Activated CD4-positive, alpha-beta T cell treated with anti-CD3 and anti-CD28 coated beads for 1 hour (primary cell): ENCODE results near the gene LILRB4.
"Not testable (repeated sequence)": the region's sequence is repeated elsewhere in the genome, so short reads cannot be mapped to it uniquely, and the experiment has no call there.

Experiments
- DNase-seq: peaks from one replicate; pipeline ENCODE4 v3.0.0-alpha.2; 2020

Gene LILRB4

DNA sequence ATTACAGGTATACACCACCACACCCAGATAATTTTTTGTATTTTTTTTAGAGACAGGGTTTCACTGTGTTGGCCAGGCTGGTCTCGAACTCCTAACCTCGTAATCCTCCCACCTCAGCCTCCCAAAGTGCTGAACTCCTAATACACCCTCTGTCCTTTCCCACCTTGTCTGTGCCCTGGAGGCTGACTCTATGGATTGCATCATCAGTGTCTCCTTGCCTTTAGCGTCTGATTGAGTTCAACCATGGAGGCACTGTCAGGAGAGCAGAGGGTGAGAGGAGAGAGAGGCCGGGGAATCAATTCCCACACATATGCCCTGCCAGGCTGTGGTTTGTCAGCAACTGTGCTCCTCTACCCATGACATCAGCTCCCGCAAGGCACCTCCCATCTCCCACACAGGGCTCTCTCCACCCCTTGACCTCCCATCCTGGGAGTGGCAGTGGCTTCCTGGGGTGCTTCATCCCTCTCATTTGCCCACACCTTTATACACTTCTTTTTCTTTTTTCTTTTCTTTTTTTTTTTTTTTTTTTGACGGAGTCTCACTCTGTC is 12.6 kb upstream of the LILRB4 start:
- DNase-seq = no peak

DNA sequence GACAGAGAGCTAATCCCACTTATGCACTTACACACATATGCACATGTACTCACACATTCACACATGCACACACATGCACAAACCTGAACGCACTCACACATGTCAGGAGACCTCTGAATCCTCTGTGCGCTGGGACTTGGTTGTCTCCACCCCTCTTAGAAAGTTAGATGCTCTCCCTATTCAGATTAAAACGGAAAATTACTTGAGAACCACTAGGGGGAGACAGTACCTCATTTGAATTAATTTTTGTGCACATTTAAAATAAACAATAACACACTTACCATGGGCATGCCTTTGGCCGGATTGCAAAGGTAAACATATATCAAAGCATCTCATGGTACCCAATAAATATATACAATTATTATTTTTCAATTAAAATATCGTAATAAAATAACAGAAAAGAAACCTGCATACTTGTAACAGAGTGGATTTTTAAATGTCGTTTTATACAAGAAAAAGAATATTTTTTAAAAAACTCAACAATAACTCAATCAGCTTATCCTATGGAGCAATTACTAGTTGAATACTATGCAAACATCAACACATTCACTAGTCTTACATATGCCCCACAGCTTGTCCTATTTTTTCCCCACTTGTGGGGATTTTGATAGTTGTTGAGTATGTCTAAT is 9.5 kb upstream of the LILRB4 start:
- no peak for DNase-seq

DNA sequence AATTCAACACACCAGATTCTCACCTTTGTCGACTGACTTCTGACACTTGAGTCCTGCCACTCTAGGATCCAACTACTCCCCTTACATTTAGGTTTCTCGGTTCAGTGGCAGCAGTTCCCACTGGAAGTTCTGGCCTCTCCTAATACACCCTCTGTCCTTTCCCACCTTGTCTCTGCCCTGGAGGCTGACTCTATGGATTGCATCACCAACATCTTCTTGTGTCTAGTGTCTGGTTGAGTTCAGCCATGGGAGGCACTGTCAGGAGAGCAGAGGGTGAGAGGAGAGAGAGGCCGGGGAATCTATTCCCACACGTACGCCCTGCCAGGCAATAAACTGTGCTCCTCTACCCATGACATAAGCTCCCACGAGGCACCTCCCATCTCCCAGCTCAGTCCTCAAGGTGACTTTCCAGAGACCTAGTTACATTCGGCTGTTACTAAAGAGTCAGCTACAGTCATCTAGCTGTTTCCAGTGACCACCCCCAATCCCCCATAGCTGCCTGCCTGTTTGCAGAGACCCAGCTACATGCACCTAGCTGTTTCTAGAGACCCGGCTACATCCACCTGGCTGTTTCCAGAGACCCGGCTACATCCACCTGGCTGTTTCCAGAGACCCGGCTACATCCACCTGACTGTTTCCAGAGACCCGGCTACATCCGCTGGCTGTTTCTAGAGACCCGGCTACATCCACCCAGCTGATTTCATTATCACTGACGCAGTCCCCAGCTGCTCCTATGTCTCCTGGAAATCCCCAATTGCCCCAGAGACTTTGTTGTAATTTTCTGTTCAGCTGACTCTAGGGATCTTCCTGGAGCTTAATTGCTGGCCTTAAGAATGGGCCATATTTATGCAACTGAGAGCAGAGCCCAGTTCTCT is 8.1 kb upstream of the LILRB4 start:
- no peak for DNase-seq

DNA sequence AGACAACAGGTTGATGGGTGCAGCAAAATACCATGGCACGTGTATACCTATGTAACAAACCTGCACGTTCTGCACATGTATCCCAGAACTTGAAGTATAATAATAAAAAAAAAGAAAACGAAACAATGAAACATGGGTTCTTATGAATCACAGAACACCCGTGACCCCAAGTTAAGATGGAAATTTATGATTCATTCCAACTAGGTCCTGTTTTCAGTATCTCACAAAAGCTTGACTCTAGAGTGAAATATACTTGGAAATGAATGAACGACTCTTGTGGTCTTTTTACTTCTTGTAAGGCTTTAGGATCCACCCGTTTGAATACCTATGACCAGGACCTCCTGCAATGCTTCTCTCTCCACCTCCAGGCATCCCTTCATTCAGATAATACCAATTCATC is 3.5 kb upstream of the LILRB4 start:
- no peak for DNase-seq

DNA sequence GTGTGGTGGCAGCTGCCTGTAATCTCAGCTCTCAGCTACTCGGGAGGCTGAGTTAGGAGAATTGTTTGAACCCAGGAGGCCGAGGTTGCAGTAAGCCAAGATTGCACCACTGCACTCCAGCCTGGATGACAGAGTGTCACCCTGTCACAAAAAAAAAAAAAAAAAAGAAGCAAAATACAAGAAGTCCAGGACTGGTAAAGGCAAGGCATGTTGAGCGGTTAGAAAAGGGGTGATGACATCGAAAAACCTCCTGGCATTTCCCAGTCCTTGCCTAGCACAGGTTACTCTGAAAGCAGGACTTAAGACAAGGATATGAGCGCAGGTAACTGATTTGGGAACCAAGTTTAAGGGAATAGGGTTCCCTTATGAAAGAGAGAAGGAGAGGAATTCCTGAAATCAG is 2.5 kb upstream of the LILRB4 start:
- DNase-seq = no peak

DNA sequence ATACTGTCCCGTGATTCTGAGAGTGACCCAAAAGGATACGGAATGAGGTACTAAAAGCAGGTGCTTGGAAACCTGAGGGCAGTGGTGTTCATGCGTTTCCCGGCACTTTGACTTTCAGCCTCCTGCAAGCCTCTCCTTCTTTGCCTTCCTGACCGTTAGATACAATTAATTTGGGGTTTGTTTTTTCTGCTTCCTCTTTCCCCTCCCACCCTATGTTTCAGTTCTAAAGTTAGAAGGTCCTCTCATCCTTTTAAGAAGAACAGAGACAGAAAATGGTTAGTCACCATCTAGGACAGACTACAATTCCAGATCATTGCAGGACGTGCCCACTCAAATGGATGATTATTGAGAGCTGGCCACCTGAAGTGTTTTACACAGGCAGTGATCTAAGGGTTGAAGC is 1.8 kb upstream of the LILRB4 start:
- DNase-seq = no peak

DNA sequence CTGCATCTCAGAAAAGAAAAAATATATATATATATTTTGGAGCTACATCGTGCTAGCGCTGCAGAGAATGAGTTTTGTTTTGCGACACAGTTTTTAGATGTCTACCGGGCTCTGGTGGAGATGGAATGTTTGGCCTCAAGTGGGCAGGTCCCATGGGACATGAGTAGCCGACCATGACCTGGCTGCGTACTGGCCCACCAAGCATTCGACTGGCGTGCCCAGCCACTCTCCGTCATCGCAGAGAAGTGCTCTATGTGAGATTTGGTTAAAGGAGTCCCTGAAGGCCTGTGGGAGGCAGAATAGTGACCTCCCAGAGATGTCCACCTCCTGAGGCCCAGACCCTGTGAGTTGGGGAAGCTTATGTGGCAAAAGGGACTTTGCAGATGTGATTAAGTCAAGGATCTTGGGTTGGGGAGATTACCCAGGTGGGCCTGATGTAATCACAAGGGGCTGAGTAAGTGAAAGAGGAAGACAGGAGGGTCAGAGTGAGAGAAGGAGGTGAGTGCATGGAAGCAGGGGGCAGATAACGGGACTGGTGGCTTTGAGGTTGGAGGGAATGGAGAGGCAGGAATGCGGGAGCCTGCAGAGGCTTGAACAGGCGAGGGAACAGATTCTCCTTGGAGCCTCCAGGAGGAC is 821 bp upstream of the LILRB4 start:
- DNase-seq = no peak

- no peak for DNase-seq
These were observed 2.7 kb downstream of the LILRB4 start for GRCh38 chr19:54665530-54665929.

DNA sequence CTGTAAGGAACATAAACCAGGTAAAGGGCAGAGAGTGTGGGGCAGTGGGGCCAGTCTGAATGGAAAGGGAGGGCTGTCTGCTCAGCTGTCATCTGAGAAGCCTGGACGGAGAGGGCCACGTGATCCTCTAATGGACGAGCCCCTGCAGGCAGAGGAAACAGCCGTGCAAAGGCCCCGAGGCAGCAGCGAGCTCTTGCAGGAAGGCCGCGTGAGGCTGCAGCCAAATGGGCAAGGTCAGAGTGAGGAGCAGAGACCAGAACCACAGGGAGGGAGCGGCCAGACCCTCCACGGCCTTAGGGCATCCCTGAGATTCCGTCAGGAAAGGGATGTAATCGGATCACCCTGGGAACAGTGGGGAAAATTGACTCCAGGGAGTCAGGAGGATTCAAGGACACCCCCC is 4.4 kb downstream of the LILRB4 start:
- DNase-seq = no peak

- no peak for DNase-seq
These were observed 5.6 kb downstream of the LILRB4 start for GRCh38 chr19:54668353-54668752.

DNA sequence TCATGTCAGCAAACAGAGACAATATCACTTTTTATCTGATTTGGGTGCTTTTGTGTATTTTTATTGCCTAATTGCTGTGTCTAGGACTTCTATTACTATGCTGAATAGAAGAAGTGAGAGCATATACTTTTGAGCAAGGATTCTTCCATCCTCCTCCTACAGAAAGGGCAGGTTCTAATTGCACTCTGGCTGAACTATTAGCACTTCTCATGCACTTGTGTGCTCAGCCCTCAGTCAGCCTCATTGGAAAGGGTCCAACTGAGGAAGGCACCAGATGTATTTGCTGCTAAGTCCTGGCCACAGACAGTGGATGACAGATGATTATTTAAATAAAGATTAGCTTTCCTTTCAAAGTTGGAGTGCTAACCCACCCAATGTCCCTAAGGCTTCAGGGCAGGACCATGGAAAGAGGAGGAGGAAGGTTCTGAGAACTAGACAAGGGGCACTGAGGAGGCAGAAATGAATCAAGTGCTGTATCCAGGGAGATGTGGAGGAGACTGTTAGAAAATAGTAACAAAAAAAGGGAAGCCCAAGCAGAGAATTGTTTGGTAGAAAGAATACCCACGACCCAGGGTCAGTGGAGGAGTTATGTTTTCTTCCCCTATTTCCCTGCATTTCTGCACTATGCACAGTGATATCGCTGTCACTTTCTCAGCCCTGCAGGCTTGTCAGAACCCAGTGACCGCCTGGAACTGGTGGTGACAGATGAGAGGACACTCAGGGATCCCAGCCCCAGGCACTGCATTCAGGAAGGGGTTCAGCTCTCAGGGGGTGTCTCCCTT is 8.0 kb downstream of the LILRB4 start:
- no peak for DNase-seq

- DNase-seq = no peak
These were observed 10.4 kb downstream of the LILRB4 start for GRCh38 chr19:54673222-54673621.

DNA sequence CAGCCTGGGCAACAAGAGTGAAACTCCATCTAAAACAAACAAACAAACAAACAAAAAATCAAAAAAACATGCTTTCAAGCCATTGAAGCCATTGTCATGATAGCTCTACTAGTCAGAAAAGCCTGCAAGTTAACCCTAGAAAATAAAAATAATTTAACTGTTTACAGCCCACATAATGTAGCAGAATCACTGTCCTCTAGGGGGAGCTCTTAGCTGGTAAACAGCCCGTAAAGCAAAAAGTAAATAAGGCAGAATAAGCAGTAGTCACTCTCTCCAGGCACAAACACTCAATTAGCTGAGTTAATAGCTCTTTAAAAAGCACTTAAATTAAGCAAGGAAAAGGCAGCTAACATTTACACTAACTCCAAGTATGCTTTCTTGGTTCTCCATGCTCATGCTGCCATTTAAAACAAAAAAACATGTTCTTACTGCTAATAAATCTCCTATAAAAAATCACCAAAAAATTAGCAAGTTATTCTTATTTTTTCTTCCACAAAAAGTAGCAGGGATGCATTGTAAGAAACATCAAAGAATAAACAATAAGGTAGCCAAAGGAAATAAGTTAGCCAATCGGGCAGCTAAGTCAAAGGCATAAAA is 11.3 kb downstream of the LILRB4 start:
- DNase-seq = no peak

DNA sequence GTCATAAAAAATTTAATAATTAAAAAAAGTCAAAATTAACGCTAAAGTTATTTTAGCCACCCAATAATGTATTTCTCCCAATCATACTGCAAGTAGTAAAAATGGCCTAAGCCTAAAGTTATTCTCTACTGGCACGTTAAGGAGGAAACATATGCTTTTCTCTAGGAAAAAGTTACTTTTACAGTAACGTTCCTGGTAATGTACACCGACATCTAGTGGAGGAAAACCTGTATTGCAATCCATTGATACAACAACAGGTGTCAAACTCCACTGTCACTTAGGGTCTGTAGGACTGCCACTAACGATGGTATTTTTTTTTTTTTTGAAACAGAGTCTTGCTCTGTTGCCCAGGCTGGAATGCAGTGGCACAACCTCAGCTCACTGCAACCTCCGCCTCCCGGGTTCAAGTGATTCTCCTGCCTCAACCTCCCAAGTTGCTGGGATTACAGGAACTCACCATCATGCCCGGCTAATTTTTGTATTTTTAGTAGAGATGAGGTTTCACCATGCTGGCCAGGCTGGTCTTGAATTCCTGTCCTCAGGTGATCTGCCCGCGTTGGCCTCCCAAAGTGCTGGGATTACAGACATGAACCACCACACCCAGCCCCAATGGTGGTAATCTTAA is 13.5 kb downstream of the LILRB4 start:
- DNase-seq = not testable (repeated sequence)

- DNase-seq = no peak
These were observed 14.4 kb downstream of the LILRB4 start for GRCh38 chr19:54677217-54677616.

DNA sequence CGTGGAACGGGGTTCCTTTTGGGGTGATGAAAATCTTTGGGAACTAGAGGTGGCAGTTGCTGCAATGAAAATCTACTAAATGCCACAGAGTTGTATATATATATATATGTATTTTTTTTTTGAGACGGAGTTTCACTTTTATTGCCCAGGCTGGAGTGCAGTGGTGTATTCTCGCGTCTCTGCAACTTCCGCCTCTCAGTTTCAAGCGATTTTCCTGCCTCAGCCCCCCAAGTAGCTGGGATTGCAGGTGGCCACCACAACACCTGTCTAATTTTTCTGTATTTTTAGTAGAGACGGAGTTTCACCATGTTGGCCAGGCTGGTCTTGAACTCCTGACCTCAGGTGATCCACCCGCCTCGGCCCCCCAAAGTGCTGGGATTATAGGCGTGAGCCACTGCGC is 18.8 kb downstream of the LILRB4 start:
- not testable (repeated sequence) for DNase-seq

- no peak for DNase-seq
These were observed 19.6 kb downstream of the LILRB4 start for GRCh38 chr19:54682306-54682856.

DNA sequence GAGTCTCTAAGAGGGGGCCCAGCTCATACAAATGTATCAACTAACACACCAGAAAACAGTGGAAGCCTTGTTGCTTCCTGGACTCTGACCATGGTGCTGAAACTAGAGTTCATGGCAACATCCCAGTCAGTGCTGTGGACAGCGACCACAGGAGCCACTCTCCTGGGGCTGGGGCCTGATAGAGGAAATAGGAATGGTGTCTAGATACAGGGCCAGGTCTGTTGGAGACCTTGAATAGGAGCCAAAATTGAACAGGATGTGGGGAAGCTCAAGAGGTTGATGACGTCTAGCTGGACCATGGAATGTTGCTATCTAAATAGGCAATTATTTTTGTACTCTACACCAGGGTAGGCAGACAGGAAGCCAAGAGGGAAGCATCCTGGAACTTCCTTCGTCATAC is 21.7 kb downstream of the LILRB4 start:
- no peak for DNase-seq

DNA sequence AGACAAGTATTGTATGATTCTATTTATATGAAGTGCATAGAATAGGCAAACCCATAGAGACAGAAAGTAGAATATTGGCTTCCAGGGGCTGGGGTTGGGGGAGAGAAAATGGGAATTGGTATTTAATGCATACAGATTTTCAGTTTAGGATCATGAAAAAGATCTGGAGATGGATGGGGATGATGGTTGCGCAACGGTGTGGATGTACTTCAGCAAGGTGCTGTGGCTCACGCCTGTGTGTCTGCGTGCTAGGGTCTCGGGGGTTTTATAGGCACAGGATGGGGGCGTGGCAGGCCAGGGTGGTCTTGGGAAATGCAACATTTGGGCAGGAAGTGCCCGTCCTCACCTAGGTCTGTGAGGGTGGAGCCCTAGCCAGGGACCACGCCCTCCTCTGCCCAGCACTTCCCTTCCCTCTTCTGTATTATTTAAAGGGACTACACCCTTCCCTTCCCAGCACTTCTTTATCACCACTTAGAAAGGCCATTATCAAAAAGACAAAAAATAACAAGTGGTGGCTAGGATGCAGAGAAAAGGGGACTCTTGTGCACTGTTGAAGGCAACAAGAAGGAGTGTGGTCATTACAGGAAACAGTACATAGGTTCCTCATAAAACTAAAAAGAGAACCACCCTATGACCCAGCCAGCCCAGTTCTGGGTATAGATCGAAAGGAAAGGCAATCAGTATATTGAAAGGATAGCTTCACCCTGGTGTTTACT is 29.0 kb downstream of the LILRB4 start:
- no peak for DNase-seq

GRCh38 chr19:54692298-54692615 is 29.5 kb downstream of the LILRB4 start:
- no peak for DNase-seq

DNA sequence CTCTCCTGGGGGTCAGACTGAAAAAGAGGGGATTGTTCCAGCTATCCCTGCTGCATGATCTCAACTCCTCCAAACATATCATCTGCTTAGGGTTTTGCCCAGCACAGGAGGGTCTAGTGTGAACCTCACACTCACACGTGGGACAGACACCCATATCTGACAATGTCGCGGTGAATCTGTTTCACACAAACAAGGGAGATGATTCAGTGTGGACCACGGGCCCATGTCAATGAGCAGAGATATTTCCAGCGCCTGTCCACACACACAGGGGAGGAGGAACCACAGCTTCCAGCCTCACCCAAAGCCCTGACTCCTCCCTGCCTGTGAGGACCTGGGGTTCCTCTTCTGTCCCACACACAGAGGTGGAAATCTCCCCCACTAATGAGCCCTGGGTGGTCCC is 31.9 kb downstream of the LILRB4 start:
- no peak for DNase-seq
